T follicular helper cell (primary cell): Measurements from ENCODE around the gene HELZ2.

Experiments used
- DNase-seq: peaks from one replicate; pipeline ENCODE4 v3.0.0-alpha.2; 2020; ENCODE audit warnings: low read depth

HELZ2 gene

GRCh38 chr20:63597651-63598478 is 23.8 kb upstream of the HELZ2 start:
- DNase-seq = no peak

DNA sequence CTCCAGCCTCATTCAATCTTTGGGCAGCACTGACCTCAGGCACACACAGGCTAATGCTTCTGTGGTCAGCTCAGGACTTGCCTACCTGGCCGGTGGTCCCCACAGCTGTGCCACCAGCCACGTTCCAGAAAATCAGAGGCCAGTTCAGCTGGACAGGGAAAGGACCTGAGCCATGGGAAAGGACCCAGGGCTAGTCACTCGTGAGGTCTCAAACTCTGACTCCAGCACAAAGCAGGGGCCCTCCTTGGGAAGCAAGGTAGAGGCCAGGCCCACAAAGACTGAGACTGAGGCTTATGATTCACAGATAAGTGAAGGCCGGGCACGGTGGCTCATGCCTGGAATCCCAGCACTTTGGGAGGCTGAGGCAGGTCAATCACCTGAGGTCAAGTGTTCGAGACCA is 22.4 kb upstream of the HELZ2 start:
- DNase-seq = no peak

DNA sequence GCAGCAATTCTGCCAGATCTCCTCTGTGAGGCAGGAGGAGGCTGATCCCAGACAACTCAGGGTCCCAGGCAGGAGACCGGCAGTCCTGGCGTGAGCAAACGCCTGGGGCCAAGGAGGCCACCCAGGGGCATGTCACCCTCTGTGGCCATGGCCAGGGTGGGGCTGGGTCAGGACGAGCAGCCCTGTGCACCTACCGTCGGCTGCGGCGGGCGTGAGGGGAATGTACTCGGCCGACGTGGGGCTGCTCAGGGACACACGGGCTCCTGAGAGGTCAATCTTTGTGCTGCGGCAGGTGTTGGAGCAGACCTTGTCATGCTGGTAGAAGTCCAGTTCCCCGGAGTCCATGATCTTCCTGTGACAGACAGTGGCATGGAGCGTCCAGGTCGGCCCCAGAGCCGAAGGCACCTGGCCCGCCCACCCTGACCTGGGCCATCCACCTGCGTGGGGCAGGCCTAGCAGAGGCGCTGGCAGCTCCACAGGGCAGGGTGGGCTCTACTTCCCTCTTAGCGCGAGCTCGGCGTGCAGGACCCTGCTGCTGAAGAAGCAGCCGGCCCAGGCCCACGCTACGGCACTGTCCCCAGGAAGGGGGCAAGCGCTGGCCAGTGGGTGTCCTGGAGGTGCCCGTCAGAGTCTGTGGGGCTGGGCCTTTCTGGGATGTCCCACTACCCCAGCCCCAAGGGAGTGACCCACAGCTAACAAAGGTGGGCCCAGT is 21.5 kb upstream of the HELZ2 start:
- DNase-seq = no peak

GRCh38 chr20:63594043-63594561 is 20.1 kb upstream of the HELZ2 start:
- no peak for DNase-seq

GRCh38 chr20:63592661-63593060 is 18.6 kb upstream of the HELZ2 start:
- no peak for DNase-seq

DNA sequence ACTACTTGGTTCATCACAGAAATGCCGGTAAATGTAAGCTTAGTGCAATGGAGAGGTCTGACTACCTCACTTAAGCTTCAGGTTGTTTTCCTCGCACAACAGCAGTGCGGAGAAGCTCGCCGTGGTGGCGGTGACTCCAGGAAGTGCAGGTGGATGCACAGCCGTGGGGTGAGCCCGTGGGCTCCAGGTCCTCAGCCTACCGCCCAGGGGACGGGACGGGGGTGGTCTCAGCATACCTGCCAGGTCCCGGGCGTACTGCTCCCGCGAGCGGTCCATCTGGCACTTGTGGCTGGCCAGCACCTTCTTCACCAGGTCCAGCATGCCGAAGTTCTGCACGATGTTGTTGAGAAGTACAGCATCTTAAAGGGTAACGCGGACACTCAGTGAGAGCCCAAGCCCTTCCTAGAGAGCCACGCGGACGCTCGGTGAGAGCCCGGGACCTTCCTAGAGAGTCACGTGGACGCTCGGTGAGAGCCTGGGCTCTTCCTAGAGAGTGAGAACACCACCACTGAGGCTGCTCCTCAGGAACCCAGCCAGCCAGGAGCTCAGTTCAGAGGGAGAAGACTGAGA is 17.8 kb upstream of the HELZ2 start:
- DNase-seq = no peak

- no peak for DNase-seq
Measured at GRCh38 chr20:63591147-63591533, 17.1 kb upstream of the HELZ2 start.

DNA sequence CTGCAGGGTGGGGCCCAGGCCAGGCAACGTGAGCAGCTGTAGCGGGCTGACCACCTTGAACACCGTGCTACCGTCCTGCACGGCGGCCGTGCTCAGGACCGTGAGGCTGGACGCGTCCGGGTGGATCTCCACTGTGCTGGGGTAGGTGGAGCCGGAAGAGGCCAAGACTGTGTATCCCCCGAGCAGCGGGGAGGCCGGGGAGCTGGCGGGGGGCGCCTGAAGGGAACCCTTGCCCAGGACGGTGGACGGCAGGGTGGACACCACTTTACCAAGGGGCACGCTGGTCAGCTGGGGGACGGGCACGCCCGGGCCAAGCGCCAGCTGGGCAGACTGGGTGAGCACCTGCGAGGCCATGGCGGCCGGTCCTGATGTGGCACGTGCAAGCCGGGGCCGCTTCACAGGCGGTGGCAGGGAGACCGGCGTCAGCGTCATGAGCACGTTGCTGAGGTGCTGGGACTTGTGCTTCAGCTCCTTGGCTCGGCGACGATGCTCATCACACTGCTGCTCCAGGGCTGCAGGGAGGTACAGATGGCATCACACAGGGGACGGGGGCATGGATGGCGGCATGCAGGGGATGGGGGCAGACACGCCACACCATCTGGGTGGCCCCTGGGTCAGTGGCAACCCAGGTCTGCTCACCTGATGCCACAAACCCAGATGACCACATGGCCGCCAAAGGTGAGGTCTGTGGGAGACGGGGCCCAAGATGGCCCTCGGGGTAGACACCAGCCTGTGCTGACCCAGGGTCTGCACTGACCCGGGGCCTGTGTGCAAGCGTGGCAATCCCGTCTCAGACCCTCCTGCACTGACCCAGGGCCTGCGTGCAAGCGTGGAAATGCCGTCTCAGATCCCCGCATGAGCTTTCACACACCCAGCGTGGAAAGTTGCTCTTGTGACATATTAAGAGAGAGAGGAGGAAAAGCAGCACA is 16.4 kb upstream of the HELZ2 start:
- DNase-seq = no peak

GRCh38 chr20:63589261-63590217 is 15.5 kb upstream of the HELZ2 start:
- no peak for DNase-seq

DNA sequence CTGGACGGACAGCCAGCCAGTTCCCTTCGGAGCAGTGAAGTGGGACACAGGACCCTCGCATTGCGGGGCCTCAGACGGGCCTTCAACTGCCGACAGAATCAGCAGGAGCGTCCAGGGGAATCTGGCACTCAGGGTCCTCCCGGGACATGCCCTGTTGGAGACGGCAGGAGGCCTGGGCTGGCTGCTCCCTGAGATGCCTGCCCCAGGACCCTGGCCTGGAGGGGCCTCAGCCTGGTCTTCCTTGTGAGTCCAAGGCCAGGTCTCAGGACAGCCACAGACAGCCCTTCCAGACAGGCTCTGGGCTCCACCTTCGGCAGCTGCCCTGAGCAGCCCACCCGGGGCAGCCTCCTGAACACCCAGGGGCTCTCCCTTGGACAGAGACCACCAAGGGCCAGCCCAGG is 14.6 kb upstream of the HELZ2 start:
- no peak for DNase-seq

GRCh38 chr20:63587776-63588591 is 13.9 kb upstream of the HELZ2 start:
- DNase-seq = no peak

GRCh38 chr20:63587256-63587655 is 13.2 kb upstream of the HELZ2 start:
- DNase-seq = no peak

GRCh38 chr20:63586797-63587196 is 12.8 kb upstream of the HELZ2 start:
- no peak for DNase-seq

- no peak for DNase-seq
Measured at GRCh38 chr20:63585616-63586565, 11.9 kb upstream of the HELZ2 start.

- DNase-seq = no peak
Measured at GRCh38 chr20:63582382-63583063, 8.5 kb upstream of the HELZ2 start.

- DNase-seq = peak; percentile 65
Measured at GRCh38 chr20:63580796-63581461, 6.9 kb upstream of the HELZ2 start.

GRCh38 chr20:63579017-63579694 is 5.1 kb upstream of the HELZ2 start:
- no peak for DNase-seq
